AML-193 (cell line): Measurements from ENCODE around the gene LTBP2.
A peak's percentile ranks its signal among the peaks of the same experiment; 100 is the strongest.
"Not testable (repeated sequence)": the region's sequence is repeated elsewhere in the genome, so short reads cannot be mapped to it uniquely, and the experiment has no call there.

ENCODE experiments used
- DNase-seq, 2 experiments: peaks; one replicate each; lab custom pipeline; 2025; lab: John Stamatoyannopoulos, UW

The LTBP2 gene

DNA sequence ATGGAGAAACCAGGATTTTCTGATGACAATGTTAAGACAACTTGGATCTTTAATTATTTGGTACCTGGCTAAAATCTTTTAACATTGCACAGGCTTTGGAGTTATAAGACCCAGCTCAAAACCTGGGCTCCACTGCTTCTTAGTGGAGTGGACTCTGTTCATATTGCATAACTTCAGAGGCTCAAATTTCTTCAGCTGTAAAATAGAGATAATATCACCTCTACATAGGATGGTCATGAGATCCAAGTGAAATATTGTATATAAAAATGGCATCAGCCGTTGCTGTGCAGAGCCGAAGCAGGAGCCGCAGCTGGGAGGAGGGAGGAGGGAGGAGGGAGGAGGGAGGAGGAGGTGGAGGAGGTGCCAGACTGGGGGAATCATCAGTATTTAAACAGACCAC lies 129.5 kb downstream of the LTBP2 start:
- no peak for DNase-seq

DNA sequence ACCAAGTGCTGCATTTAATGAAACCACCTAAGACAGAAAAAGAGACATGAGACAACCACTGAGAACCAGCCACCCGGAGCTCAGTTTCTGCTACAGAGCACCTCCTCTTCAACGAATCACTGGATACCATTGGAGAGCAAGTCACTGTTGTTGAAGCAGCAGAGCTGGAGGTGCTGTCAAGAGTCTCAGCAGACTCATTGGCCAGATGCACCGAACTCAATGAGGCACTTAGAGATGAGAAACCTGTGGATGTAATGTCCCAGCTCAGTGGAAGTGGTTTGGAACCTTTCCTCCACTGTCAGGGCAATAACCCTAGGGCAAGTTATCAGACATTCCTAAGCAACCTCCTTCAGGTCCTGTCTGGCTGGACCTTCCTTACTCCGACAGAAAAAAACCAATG lies 132.0 kb downstream of the LTBP2 start:
- DNase-seq, result no peak

DNA sequence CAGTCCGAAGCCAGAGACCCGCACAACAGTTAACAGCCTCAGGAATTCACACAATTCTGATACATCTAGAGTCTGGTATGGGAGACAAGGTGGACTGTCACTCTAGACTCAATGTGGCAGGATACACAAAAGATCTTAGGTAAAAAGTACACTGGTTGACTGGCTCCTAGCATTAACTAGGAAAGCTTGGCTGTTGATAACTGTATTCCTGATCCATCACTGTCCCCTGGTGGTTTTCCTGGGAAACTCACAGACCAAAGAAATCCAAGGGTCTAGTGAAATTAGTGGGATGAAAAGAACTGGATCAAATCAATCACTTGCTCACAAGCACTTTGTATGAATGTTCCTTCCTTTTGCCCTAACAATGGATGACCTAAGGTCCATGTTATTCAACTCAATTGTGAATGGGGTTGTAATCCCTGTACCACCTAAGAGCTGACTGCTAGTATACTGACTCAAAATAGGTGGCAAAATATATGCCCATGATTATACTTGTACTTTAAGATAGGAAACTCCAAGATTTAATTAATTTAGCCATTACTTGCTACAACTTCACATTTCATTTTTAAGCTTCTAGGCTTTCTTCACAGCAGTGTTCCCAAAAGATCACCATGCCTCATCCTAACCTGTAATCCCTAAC lies 132.9 kb downstream of the LTBP2 start:
- DNase-seq, result no peak

DNA sequence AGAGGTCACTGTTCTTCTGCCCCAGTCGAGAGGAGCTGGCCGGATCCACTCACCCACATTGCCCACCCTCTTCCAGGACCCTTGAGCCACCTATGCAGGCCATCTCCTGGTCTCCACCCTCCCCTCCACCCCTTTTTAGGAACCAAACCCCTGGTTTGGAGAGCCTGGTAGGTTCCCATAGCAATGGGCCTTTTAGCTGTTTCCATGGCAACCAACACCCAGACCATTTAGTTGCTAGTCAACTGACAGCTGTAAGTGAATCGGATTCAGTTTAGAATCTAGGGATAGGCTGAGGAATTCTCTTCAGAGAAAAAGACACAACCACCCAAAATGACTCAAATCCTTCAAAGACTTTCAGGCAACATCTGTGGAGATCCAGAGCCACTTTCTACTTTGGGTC lies 135.4 kb downstream of the LTBP2 start:
- DNase-seq, result no peak

DNA sequence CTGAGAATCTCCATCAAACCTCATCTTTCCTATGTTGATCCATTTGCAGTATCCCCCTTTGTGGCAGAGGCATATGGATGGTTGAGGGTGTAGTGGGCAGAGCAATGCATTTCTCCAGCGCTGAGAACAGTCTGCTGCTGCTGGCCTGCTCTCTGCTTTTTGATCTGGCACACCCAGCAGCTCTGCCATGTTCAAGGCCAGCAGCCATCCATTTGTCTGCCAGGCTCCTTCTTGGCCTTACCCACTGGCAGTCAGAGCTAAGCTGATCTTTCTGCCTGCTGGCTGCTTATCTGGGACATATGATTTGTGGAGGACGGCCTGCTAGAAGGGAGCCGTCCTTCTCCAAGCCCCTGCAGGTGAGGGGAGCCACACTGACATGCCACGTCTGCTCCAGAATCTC lies 135.9 kb downstream of the LTBP2 start:
- DNase-seq, result no peak

DNA sequence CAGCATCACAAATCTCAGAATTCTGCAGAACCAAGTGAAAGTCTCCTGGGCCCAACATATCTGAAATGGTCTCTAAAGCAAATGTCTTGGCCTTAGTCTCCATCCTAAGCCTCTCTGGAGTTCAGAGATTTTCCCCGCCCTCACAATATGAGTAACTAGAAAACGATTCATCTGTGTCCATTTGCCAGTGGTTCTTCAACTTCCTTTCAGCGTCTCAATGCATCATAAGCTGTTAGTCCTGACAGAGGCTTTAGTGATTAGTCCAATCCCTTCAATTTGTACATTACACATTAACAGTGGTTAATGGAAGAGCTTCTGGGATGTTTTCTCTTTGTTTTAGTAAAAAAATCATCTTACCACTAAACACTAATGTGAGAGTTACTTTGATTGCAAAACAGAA lies 136.4 kb downstream of the LTBP2 start:
- no peak for DNase-seq

DNA sequence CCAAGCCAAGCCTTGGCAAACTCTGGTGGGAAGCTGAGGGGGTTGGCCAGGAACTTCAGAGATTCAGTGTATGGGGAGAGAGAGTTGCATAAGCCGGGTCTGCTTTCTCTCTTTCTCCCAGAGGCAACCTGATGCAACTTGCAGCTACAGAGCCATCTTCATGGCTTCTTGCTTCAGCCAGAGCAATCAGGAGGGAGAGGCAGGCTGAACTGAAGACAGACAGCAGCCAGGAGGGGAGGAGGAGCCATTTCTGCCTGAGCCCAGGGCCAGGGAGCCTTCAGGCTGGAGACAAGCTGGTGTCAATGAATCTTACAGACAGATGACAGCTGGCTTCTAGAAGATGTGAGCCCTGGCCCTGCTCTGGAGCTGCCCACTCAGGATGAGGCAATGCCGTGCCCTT lies 137.7 kb downstream of the LTBP2 start:
- no peak for DNase-seq

DNA sequence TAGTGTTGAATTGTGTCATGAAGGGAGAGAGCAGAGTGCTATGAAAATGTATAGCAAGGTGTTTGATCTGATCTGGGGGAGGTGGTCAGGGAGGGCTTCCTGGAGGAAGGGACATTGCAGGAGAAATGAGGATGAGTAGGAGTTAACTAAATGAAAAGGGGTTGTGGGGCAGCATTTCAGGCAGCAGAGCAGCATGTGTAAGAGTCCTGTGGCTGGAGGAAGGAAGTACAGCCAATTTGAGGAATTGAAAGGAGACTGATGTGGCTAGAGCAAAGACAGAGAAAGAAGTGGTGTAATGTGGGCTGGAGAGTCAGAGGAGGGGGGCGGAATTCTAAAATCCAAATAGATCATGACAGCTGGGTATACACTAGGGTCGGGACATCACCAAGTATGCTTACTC lies 139.4 kb downstream of the LTBP2 start:
- no peak for DNase-seq

DNA sequence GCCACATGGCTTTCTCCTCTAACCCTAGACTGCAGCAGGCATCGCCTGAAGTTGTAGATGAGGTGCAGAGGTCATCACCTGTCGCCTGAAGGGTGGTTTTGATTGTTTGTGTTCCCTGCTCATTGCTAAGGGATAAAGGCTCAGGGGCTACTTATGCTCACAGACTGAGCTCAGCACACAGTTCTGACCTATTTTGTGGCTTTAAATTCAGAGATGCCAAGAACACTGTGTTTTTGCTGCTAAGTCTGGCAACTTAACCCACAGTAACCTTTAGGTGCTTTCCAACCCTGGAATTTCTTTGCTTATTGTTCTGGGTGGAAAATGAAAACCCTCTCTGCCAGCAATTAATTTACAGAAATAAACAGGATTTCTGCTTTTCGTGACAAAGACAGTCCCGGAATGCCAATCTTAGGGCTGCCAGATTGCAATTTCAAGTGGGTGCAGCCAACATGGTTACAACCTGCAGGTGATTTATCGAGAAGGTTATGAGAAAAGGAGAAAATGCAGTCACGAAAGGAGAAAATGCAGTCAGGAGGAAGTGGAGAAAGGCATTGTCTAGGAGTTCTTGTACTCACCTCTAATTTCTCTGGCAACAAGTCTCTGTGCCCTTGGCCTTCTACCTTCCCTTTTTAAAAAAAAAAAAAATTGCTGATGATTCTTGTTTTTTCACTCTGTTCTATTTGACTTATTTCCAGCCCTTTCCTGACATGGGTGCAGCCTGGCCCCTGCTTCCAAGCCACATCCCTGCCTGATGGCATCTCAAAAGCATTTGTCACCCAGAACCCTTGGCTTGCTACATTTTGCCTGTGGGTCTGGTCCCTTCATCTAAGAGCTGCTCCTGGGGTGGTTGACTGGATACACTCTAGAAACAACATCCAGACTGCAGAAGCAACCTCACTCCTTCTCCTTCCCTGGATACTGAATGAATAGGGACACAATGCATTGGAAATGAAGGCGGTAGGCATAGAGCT lies 142.2 kb downstream of the LTBP2 start:
- no peak for DNase-seq

DNA sequence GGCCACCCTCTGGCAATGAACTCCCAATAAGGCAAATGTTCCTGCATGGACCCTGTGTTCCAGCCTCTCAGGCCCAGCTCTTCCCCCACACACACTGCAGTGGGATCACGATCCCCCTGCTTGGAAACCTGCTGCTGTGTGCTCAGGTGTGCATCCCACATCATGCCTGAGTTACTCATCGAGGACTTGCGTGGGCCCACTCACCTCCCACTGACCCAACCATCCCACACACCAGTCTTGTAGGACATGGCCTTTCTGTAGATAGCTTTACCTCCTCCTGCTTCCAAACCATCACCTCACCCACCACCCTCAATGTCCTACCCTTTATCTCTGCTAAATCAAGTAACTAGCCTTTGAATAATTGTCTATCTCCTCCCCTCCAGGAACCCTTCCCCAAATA lies 143.5 kb downstream of the LTBP2 start:
- no peak for DNase-seq

DNA sequence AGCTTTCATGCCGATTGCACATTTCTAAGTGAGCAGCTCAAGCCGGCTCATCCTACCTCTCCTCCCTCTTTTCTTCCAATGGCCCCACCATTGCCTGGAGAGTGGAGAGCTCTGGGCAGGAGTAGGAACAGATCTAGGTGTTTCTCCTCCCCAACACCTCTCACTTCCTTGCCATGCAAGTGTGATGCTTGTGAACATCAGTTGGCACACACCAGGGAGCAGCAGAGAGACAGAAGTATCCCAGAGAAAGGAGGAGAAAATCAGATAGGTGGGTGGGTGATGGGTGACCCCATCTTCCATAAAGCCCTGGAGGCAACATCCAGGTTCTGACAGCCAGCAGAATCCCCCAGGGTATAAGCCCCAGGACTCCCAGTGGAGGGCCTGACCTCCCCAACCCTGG lies 146.7 kb downstream of the LTBP2 start:
- no peak for DNase-seq

DNA sequence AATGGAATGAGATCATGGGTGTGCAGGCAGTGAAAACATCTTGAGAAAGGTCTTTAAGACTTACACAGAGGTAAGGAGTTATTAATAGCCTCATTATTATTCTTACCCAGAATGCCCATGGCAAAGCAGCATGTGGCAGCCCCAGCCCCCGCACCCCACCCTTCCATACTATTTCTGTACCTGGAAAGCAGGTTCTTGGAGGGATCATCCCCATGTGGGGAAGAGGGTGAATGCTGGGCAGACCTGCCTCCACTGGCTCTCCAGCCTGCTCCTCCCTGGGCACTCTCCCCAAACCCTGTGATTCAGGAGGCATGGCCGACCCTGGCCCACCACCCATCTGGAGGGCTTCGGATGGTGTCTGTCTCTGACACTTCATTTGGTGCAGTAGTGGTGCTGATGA lies 147.3 kb downstream of the LTBP2 start:
- no peak for DNase-seq

DNA sequence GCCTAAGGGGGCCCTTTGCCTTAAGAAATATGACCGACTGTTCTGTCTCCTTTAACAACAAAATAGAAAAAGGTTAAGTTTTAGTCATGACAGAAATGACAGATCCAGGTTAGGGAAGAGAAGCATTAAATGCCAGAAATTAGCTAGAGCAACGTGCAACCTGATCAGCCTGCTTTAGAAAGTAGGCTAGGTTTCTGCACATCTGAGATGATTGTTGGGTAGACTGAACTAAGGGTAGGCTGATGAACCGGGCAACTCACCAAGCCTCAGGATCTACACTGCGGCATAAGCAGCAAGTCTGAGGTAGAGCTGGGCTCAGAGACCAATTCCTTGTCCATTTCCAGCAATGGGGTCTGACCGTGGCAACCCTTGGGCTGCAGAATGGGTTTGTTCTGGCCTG lies 148.3 kb downstream of the LTBP2 start:
- DNase-seq, result no peak

DNA sequence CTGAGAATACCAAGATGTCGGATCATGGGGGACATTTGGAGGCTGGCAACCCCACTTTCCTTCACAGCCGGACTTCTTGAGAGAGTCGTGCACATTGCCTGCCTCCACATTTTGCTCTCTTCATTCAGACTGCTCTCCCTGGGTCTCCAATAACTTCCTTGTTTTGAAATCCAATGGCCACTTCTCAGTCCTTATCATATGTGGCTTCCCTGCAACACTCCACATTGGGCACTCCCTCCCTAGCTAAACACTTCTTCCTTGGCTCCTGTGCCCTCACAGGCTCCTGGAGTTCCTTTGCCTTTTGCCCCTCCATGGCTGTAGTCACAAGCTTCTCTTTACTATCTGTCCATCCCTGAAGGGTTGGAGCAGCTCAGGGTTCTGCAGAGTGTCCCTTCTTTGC lies 149.0 kb downstream of the LTBP2 start:
- no peak for DNase-seq

DNA sequence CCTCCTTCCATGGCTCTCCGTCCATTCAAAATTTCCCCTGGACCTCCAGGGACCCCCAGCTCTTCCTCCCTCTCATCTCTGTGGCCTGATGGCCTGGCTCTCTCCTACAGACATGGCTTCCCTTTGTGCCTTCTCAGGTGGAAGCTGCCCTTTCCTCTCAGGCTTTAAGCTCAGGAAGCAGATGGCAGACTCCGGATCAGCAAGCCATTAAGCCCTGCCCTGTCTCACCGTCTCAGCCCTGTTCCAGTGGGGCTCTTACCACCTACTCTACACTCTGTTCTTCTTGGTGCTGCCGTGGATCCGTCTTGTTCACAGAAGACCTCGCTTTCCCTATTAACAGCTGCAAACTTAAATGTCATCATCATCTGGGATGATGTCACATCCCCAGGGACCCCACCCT lies 152.1 kb downstream of the LTBP2 start:
- no peak for DNase-seq

DNA sequence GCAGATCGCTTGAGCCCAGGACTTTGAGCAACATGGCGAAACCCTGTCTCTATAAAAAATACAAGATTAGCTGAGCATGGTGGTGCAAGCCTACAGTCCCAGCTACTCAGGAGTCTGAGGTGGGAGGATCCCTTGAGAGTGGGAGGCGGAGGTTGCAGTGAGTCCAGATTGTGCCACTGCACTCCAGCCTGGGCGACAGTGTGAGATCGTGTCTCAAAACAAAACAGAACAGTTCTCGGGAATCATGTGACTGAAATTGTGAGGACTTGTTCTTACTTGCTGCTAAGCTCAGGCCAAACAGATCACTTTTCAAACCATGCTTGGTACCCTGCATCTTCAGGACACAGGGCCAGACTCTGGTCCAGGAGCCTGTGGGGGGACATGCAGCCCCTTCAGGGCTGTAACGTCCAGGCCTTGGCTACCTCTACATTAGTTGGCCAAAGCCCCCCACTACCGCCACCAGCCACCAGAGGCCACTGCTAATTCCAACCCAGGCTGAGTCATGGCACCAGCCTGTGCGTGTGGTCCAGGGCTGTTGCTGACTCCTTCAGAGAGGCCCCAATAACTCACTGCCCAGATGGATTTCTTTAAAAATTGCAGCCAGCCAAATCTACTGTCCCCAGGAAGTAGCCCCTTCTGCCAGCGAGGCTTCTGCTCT lies 152.6 kb downstream of the LTBP2 start:
- DNase-seq, result peak; percentile 13 to 22

DNA sequence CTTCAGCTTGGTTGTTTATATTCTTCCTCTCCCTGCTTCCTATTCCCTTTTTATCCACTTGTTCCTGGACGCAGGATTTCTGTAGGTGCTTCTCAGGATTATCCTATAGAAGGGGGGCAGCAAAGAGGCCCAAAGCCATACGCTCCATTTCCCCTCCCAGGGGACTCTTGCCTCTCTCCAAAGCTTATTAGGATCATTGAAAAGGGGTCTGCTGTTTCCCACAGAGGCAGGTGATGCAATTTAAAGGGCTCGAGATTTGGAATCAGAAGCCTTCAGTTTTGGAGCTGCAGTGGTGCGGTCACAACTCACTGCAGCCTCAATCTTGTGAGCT lies 154.5 kb downstream of the LTBP2 start:
- DNase-seq, result no peak

DNA sequence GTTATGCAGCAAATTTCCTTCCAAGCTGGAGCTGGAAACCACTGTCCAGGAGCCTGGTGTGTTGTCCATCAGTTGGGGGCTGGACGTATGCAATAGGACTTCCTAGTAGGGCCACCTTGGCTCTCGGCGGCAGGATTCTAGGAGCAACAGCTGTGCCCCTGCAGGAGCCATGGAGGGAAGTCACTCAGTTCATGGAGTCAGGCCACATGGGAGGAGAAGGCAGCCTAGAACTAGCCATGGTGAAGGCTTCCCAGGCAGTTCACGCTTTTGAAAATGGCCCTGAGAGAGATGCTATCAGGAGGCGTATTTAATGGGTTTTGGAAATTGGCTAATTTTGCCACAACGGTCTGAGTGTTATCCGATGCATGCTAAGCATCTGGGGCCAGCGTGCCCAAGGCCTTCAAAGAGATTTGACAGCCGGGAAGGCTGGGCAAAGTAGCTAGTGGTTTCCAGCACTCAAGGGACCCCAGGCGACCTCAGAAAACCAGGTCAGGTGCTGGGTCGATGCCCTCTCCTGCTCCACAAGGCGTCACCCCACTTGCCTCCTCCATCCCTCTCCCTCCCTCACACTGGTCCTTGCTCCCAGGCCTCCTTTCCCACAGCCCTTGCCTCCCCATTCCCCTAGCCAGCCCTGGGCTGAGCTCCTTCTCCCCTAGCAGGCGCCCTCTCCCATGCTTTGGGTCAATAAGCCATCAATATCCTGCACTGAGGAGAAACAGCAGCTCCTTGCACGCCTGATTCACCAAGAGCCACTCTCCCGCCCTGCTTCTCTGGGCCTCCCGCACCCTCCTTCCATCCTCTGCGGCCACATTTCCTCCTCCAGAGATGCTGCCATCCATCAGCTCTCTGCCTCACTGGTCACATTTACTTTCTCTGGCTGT lies 155.1 kb downstream of the LTBP2 start:
- DNase-seq, result no peak

DNA sequence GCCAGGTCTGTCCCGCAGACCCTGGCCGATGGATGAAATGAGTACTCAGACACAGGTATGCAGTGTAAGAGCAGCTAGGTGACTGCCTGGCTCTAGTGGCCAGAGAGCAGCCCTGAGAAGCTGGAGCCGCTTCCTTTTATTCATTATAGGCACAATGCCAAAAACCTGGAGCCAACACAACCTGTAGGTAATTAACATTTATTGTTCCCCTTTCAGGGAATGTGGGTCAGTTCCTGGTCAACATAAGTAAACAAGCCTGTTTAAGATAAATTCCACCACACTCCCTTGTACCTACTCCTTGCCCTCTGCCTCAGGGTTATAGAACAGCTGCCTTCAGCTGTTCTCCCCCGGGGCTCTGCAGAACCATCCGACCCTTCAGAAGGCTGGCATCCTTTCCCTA lies 157.6 kb downstream of the LTBP2 start:
- not testable (repeated sequence) for DNase-seq
